ENCODE results near the gene TRPM6.
A peak's percentile ranks its signal among the peaks of the same experiment; 100 is the strongest.

Gene TRPM6

DNA sequence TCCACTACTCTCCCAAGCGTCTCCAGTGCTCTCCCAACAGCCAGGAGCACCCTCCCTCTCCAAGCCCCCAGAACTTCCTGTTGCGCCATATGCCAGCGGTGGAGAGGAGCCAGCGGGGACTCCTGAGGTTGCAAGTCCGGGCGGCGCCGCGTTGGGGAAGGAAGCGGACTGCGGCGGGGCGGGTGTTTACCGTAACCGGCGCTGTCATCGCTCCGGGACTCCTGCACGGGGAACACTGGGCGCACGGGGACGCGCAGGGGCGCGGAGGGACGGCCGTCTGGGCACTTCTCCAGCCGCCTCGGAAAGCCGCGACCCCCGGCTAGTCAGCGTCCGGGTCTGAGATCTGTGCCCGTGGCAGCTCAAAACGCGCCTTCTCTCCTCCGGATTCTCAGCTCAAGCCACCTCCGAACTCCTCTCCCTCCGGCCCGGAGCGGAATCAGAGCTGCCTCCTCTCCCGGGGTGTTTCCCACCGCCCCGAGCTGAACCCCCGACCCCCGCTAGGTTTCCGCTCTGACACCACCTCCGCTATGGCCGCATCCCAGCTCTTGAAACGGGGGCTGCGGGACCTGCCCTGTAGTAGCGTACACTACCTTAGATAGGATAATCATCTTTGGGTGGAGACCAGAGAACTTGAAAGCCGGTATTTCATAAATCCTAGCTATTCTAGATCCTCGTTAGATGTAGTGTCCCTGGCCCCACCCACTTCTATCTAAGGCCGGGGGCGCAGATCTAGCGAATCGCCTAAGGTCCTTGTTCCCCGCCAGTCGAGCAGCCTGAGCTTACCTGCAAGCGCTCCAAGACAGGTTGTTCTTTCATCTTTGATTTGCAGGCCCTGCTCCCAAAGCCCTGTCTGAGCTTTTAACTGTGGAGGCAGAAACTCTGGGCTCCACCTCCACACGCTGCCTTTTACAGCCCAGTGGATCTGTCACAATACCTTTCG is at the start of gene TRPM6:
TSS of gene TRPM6 (minus strand) at position 881 of the 940 bp plus-strand sequence. CDS start at position 816, 65 bp downstream.
- in situ Hi-C loops (cut with HindIII; ENCODE audit: low sequenced_read_pairs), result no loop called here
- peak within 1 kb of the TSS; percentile 68 for H3K4me3 ChIP-seq (ENCODE audit: low read depth, low read length)
- TF ChIP-seq, protein P1, sequence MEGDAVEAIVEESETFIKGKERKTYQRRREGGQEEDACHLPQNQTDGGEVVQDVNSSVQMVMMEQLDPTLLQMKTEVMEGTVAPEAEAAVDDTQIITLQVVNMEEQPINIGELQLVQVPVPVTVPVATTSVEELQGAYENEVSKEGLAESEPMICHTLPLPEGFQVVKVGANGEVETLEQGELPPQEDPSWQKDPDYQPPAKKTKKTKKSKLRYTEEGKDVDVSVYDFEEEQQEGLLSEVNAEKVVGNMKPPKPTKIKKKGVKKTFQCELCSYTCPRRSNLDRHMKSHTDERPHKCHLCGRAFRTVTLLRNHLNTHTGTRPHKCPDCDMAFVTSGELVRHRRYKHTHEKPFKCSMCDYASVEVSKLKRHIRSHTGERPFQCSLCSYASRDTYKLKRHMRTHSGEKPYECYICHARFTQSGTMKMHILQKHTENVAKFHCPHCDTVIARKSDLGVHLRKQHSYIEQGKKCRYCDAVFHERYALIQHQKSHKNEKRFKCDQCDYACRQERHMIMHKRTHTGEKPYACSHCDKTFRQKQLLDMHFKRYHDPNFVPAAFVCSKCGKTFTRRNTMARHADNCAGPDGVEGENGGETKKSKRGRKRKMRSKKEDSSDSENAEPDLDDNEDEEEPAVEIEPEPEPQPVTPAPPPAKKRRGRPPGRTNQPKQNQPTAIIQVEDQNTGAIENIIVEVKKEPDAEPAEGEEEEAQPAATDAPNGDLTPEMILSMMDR (IDR thresholded peaks at IDR 0.05; ENCODE audit: low read depth, low read length), result no peak
- peak; percentile 68 for DNase-seq (ENCODE audit: low read depth, low spot score)

DNA sequence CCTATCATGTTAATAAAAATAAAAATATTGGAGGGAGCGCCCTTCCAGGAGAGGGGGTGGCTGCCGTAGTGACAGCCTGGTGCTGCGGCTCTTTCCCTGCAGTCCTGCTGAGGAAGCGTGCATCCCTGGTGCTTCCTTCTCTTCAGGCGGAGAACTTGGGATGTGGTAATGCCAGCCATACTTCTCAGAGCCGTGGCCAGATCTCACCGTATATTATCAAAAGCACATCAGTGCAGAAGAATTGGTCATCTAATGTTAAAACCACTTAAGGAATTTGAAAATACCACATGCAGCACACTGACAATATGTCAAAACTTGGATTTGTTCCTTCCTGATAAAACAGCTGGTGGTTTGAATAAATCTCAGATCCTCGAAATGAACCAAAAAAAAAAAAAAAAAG is 47.3 kb upstream of the TRPM6 start:
- H3K4me3 ChIP-seq (ENCODE audit: low read depth, low read length), result no peak overlapping the region
- TF ChIP-seq, protein P1 (IDR thresholded peaks at IDR 0.05; ENCODE audit: low read depth, low read length), result no peak
- DNase-seq (ENCODE audit: low read depth, low spot score), result peak; percentile 11
- in situ Hi-C loops (cut with HindIII; ENCODE audit: low sequenced_read_pairs), result no loop called here

DNA sequence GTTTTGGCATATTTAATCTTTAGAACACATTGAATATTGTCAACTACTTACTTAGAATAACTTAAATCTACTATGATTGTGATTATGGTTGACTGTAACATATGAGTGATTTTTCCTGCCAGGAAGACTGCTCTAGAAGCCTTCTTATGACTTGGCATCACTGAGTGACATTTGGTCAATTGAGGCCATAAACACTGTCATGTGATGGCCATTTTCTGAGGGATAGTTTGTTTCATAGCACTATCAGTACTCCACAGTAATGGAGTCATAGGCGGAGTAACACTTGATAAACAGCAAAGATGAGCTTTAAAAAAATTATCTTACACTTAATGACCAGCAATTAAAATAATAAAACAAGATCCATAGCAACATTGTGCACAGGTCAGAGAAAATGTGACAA is 34.0 kb upstream of the TRPM6 start:
- no peak overlapping the region for H3K4me3 ChIP-seq (ENCODE audit: low read depth, low read length)
- in situ Hi-C loops (cut with HindIII; ENCODE audit: low sequenced_read_pairs), result no loop called here
- DNase-seq (ENCODE audit: low read depth, low spot score), result no peak
- TF ChIP-seq, protein P1 (IDR thresholded peaks at IDR 0.05; ENCODE audit: low read depth, low read length), result no peak

DNA sequence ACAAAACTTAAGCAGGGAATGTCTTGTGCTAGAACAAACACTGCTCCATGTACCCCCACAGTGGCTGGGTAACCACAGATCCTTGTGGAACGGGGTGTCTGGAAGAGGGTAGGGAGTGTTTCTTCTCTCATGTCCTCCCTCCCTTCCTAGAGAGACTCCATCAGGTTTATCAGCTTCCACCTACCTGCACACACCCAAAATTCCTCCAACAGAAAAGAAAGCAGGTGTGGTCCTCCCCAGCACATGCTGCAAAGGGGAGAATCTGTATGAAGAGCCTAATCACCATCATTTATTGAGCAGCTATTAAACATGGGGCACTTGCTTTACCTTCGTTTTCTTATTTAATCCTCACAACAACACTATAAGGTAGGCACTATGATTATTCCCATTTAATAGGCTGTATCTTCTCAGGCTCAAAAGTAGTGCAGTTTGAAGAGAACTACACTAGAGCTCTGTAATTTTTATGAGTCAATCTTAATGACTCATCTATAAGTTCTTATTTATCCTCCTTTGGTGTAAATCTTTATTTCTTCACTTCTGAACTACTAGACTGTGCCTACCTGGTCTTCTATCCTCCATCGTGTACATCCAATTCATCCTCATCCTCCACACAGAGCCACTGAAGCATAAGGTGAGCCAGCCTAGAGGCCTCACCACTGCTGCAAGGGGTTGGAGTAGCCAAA is 33.4 kb upstream of the TRPM6 start:
- H3K4me3 ChIP-seq (ENCODE audit: low read depth, low read length), result no peak overlapping the region
- in situ Hi-C loops (cut with HindIII; ENCODE audit: low sequenced_read_pairs), result no loop called here
- no peak for DNase-seq (ENCODE audit: low read depth, low spot score)
- TF ChIP-seq, protein P1 (IDR thresholded peaks at IDR 0.05; ENCODE audit: low read depth, low read length), result no peak

DNA sequence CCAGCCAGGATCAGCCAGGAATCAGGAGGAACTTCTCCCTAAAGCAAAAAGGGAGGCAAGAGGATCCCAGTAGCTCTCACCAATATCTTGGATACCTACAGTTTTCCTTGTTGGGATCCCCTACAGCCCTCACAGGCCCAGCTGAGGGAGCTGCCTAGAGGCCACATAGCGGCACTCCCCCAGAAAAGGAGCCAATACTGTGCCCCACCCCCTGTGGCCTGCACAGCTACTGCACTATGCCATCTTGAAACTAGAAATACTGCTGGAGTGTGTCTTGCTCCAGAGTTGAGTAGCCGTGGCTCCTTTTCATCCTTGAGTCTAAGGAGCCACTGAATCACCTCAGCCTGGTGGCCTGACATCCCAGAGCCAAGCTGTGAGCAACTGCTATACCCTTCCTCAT is 22.3 kb upstream of the TRPM6 start:
- no peak overlapping the region for H3K4me3 ChIP-seq (ENCODE audit: low read depth, low read length)
- TF ChIP-seq, protein P1 (IDR thresholded peaks at IDR 0.05; ENCODE audit: low read depth, low read length), result no peak
- no peak for DNase-seq (ENCODE audit: low read depth, low spot score)
- in situ Hi-C loops (cut with HindIII; ENCODE audit: low sequenced_read_pairs), result no loop called here

GRCh38 chr9:74908665-74909064 is 20.9 kb upstream of the TRPM6 start:
- H3K4me3 ChIP-seq (ENCODE audit: low read depth, low read length), result no peak overlapping the region
- in situ Hi-C loops (cut with HindIII; ENCODE audit: low sequenced_read_pairs), result no loop called here
- DNase-seq (ENCODE audit: low read depth, low spot score), result no peak
- TF ChIP-seq, protein P1 (IDR thresholded peaks at IDR 0.05; ENCODE audit: low read depth, low read length), result no peak
